Heart right ventricle (tissue), 16 donors: Measurements from ENCODE around the gene SLC9C1. TPM values are rescaled to one million over a fixed set of nuclear protein-coding genes. Genes with fewer than 3 reads are reported as not detected.

ENCODE experiments used
- ATAC-seq, 8 donors: fragments of 200-7000 bp; cut with Tn5 transposase; one replicate each; pipeline ENCODE4 v1.9.1; 2020; ENCODE audit warnings: mild to moderate bottlenecking in 8 of 8, moderate library complexity in 8 of 8, moderate number of reproducible peaks in 1 of 8
- DNase-seq, 2 donors: peaks; one replicate each; pipeline ENCODE4 v3.0.0-alpha.2; 2020
- H3K27ac ChIP-seq, 10 donors: fragments of 200-600 bp; sonication (generic) in 2 of 10; one replicate each; pipeline versions ENCODE4 v1.5.0 to v1.8.0; 2020 to 2022; ENCODE audit warnings: mild to moderate bottlenecking in 3 of 10
- H3K27me3 ChIP-seq, 7 donors: fragments of 200-600 bp; one replicate each; pipeline ENCODE4 v1.8.0; 2021 to 2022; ENCODE audit warnings: mild to moderate bottlenecking in 2 of 7
- H3K36me3 ChIP-seq, 9 donors: fragments of 200-600 bp; sonication (generic) in 1 of 9; one replicate each; pipeline versions ENCODE4 v1.5.0 to v1.8.0; 2020 to 2022; ENCODE audit warnings: mild to moderate bottlenecking in 2 of 9
- H3K4me1 ChIP-seq, 9 donors: fragments of 200-600 bp; sonication (generic) in 1 of 9; one replicate each; pipeline versions ENCODE4 v1.5.0 to v1.8.0; 2020 to 2022; ENCODE audit warnings: mild to moderate bottlenecking in 4 of 9
- H3K4me3 ChIP-seq, 10 donors: fragments of 200-600 bp; sonication (generic) in 2 of 10; one replicate each; pipeline versions ENCODE4 v1.5.0 to v1.8.0; 2020 to 2022; ENCODE audit warnings: mild to moderate bottlenecking in 7 of 10, moderate library complexity in 2 of 10
- H3K9me3 ChIP-seq, 11 donors: fragments of 200-600 bp in 10 of 11; sonication (generic) in 2 of 11; one replicate each; pipeline versions ENCODE4 v1.5.0 to v1.8.0; 2013 to 2022; ENCODE audit warnings: mild to moderate bottlenecking in 2 of 11, control low read depth in 1 of 11, moderate library complexity in 1 of 11
- WGBS, 2 donors: extraction: QIAGEN DNeasy Blood & Tissue Kit; methylation state at CpG; one replicate each; pipeline ENCODE4 v1.1.7; 2013; ENCODE audit warnings: inconsistent platforms in 1 of 2; 5-methylcytosine and 5-hydroxymethylcytosine counted together
- intact Hi-C, 10 donors: fragments of 100-400 bp; cut with DNase I; formaldehyde crosslinking; loops; one replicate each; pipeline versions ENCODE4 v1.11.1 to v1.14.2; 2022
- polyA plus RNA-seq, 2 donors: library from polyadenylated mRNA; stranded (reverse); fragments of 200-250 nt; gene quantifications; one replicate each; pipeline ENCODE4 v1.2.3, GENCODE V29; 2013
- total RNA-seq, 10 donors: library from RNA; stranded (reverse); fragmentation: NEBNext Ultra II Directional in 3 of 10; extraction: Animal tissue kit (Norgen Biotek cat#: 25700) in 3 of 10; gene quantifications; one replicate each; pipeline versions ENCODE4 v1.2.1 to v1.2.4, GENCODE V29; 2021 to 2023
- TF ChIP-seq, protein P1 (sequence below), 9 donors: fragments of 200-600 bp; sonication (generic) in 2 of 9; IDR thresholded peaks; one replicate each; pipeline versions ENCODE4 v1.5.0 to v1.8.0; 2021 to 2022; ENCODE audit warnings: antibody characterized with exemption in 9 of 9, mild to moderate bottlenecking in 5 of 9, moderate library complexity in 1 of 9
- donor health status: Arrhythmogenic right ventricular cardiomyopathy.
- donor health status: ischemic (EF 13 %, LVEDD 7.1; RV severe dilation, severe dysfunction).
- donor health status: healthy with polysubstance abuse.
- donor health status: DM: no; HTN: yes; CAD: no.
- donor health status: DM: no; HTN: no; CAD: no.
- donor health status: ischemic (EF 25% LVEDD 6.9; RV normal size, moderate dysfunction).
- donor health status: ischemic (EF 25% LVEDD 5.7; RV mildly dilated, moderate dysfunction).
- donor health status: healthy.
- donor health status: DM: yes; HTN: yes; CAD: no.
- donor health status: Ischemic cardiomyopathy.
- donor health status: ischemic (EF 35%, LVEDD 5.7; RV mildly dilated, moderate dysfunction).
- donor health status: nonischemic (EF 11% LVEDD 7.7; RV severe dilation, severe dysfunction).
- donor health status: DM: yes; HTN: yes; CAD: no.
- donor health status: PGD.
- donor health status: ischemic (EF 29% LVEDD 5.4; RV normal size, mild dysfunction).
- donor health status: nonischemic (EF 23%, LVEDD 6.1; RV moderate dilation, normal function).

The SLC9C1 gene
- total and polyA plus RNA-seq, 12 donors = 0.10 to 2.2 (median 1.5) TPM

DNA sequence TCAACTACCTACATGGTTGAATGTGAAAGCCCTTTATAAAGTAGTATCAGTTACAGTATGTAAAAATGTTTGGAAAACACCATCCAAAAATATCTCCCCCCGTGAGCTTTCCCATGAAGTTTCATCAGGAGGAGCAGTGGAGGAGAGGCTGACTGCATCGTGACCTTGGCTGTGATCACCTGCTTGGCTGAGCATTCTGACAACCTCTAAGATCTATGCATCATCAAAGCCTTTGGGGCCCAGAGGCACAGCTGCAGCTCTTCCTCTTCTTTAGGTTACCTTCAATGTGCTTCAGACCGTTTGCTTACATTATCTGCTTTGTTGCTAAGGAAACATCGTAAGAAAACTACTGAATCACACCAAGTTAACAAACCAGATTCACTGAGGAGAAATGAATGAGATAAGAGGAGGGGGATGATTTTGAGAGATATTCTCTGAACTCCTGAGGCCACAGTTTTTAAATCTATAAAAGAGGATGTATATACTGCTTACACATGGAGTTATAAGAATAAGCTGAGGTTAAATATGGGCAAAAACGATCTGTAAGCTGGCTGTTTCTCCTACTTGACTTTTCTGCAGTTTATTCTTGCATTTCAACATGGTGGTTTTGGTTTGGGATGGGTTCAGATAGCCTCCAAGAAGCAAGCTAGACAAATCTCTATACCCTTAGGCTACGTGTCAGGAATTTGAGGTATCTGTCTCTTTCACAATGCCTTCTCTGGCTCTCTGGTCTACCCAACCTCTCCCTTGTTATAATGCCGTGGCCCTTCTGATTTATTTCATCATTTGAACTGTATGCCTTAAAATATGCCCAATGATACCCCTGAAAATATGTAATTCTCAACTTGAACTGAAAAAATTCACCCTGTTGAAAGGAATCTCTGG, 164.9 kb downstream of the SLC9C1 start:
- Histone ChIP-seq H3K4me1 (peaks cover 4 to 55% (median 19%) of the 10 kb centered on the region in 9 donors), H3K27ac (no peak overlapping the region), H3K4me3 (no peak overlapping the region), H3K27me3 (no peaks in the 10 kb centered on the region), H3K9me3 (no peaks in the 10 kb centered on the region), H3K36me3 (peaks cover 0 to 6% (median 0%) of the 10 kb centered on the region in 9 donors)
- 77 to 84% methylated on average over 7 of the region's 7 CpGs for WGBS, 2 donors
- TF ChIP-seq, protein P1, sequence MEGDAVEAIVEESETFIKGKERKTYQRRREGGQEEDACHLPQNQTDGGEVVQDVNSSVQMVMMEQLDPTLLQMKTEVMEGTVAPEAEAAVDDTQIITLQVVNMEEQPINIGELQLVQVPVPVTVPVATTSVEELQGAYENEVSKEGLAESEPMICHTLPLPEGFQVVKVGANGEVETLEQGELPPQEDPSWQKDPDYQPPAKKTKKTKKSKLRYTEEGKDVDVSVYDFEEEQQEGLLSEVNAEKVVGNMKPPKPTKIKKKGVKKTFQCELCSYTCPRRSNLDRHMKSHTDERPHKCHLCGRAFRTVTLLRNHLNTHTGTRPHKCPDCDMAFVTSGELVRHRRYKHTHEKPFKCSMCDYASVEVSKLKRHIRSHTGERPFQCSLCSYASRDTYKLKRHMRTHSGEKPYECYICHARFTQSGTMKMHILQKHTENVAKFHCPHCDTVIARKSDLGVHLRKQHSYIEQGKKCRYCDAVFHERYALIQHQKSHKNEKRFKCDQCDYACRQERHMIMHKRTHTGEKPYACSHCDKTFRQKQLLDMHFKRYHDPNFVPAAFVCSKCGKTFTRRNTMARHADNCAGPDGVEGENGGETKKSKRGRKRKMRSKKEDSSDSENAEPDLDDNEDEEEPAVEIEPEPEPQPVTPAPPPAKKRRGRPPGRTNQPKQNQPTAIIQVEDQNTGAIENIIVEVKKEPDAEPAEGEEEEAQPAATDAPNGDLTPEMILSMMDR (IDR thresholded peaks at IDR 0.05) = no peak
- intact Hi-C loops = loop anchor here in 1 of 10 donors (10.0 kb wide), 1 partner anchor 156 kb away; no protein-coding TSS in a partner anchor
- no peak for ATAC-seq
- DNase-seq = no peak

DNA sequence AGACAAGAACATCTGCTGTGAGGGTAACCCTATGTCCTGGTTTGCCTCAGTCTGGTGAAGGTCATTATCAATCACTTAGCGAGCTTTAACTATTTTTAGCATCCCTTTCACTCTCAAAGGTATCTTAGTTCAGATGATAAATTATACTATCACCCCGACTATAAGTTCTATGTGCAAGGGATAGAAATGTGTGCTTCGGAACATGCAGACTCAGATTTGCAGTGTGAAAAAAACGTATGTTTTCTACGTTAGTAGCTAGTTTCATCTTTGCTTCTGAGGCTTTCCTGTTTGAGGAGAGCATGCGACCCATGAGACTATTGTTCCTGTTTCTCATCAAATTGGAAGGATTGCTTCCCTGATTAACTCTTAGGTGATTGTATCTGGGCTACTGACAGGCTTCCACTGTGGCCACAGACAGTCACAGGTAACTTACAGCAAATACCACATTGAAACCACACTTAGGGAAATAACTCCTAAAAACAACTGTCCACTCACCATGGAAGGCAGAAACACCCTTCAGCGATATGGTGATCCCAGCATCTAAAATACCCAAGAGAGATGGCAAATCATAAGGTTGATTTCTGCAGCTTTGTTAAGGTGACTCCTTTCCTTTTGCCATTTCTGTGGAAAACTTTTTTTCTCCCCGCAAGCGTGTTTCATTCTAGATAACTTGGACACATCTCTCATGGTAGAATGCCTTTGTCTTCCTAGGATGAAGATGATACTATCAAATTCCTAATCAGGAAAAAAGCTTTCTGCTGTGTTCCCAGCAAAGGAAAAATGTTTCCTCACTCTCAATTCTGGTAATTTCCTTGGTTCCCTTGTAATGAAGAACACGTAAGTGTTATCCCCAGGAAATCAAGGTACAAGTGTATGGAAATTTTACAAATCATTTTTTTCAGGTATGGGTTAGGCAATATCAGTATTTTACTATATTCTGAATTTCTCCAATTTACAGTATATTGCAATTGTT, 166.2 kb downstream of the SLC9C1 start:
- Histone ChIP-seq H3K36me3 (peaks cover 0 to 6% (median 0%) of the 10 kb centered on the region in 9 donors), H3K4me1 (peaks cover 4 to 48% (median 19%) of the 10 kb centered on the region in 9 donors), H3K27ac (peak overlapping the region in 1 of 10 donors; percentile 16), H3K9me3 (no peaks in the 10 kb centered on the region), H3K27me3 (no peaks in the 10 kb centered on the region), H3K4me3 (peak overlapping the region in 4 of 10 donors; percentile 3 to 19 (median 5))
- intact Hi-C loops = loop anchor here in 1 of 10 donors (10.0 kb wide), 1 partner anchor 157 kb away; no protein-coding TSS in a partner anchor
- TF ChIP-seq, protein P1 (IDR thresholded peaks at IDR 0.05) = no peak
- no peak for DNase-seq
- ATAC-seq = peak in 3 of 8 donors; percentile 34 to 51 (median 34)
- 48 to 50% methylated on average over 10 of the region's 10 CpGs for WGBS, 2 donors

GRCh38 chr3:112126511-112126911, 167.5 kb downstream of the SLC9C1 start:
- H3K27ac ChIP-seq = peak overlapping the region in 3 of 10 donors; percentile 12 to 25 (median 16)
- TF ChIP-seq, protein P1 (IDR thresholded peaks at IDR 0.05) = no peak
- ATAC-seq = peak in 2 of 8 donors; percentile 7 to 20
- no peaks in the 10 kb centered on the region for H3K9me3 ChIP-seq
- DNase-seq = no peak
- 67 to 87% methylated on average over 1 of the region's 1 CpG for WGBS, 2 donors
- no peaks in the 10 kb centered on the region for H3K27me3 ChIP-seq
- H3K4me1 ChIP-seq = peaks cover 4 to 38% (median 18%) of the 10 kb centered on the region in 9 donors
- no peak overlapping the region for H3K4me3 ChIP-seq
- peaks cover 0 to 6% (median 0%) of the 10 kb centered on the region in 9 donors for H3K36me3 ChIP-seq
- intact Hi-C loops = loop anchor here in 1 of 10 donors (10.0 kb wide), 1 partner anchor 158 kb away; no protein-coding TSS in a partner anchor
